Loucy (cell line): ENCODE data around the gene ASGR2.

ENCODE experiments used
- H2AFZ ChIP-seq: fragments of 200-600 bp; sonication (generic); 2 replicates; pipeline ENCODE4 v1.6.0; 2016; ENCODE audit warnings: antibody characterized with exemption, mild to moderate bottlenecking, low read length, moderate library complexity
- H3F3A ChIP-seq: fragments of 200-600 bp; 2 replicates; pipeline ENCODE4 v1.6.0; 2016; ENCODE audit warnings: antibody characterized with exemption, low read depth, mild to moderate bottlenecking
- H3K27me3 ChIP-seq: fragments of 200-600 bp; sonication (generic); 2 replicates; pipeline ENCODE4 v1.6.1; 2014; ENCODE audit warnings: low read length, mild to moderate bottlenecking; ENCODE audit not compliant: insufficient read depth, poor library complexity, severe bottlenecking
- H3K36me3 ChIP-seq: fragments of 200-600 bp; sonication (generic); 2 replicates; pipeline ENCODE4 v1.6.1; 2016; ENCODE audit warnings: low read length; ENCODE audit not compliant: insufficient read depth
- H3K4me1 ChIP-seq: fragments of 200-600 bp; sonication (generic); 2 replicates; pipeline ENCODE4 v1.5.1; 2014; ENCODE audit warnings: low read length, mild to moderate bottlenecking; ENCODE audit not compliant: insufficient read depth, poor library complexity, severe bottlenecking
- H3K4me2 ChIP-seq: fragments of 200-600 bp; sonication (generic); 2 replicates; pipeline ENCODE4 v1.6.0; 2014; ENCODE audit warnings: antibody characterized with exemption, low read length, low read depth, mild to moderate bottlenecking; ENCODE audit not compliant: poor library complexity, severe bottlenecking
- H3K4me3 ChIP-seq: fragments of 200-600 bp; sonication (generic); 2 replicates; pipeline ENCODE4 v1.5.1; 2014; ENCODE audit warnings: low read length, mild to moderate bottlenecking, mixed read lengths; ENCODE audit not compliant: poor library complexity, severe bottlenecking
- H3K79me2 ChIP-seq: fragments of 200-600 bp; sonication (generic); 2 replicates; pipeline ENCODE4 v1.6.1; 2014; ENCODE audit warnings: low read length; ENCODE audit not compliant: insufficient read depth
- H3K9ac ChIP-seq: fragments of 200-600 bp; sonication (generic); 2 replicates; pipeline ENCODE4 v1.6.0; 2014; ENCODE audit warnings: mild to moderate bottlenecking, low read depth, low read length, moderate library complexity; ENCODE audit not compliant: poor library complexity, severe bottlenecking
- H3K9me2 ChIP-seq: fragments of 200-600 bp; sonication (generic); replicated peaks from 2 replicates; pipeline ENCODE4 v1.6.1; 2016; ENCODE audit warnings: low read depth, low read length, mixed read lengths
- H3K9me3 ChIP-seq: fragments of 200-600 bp; sonication (generic); 2 replicates; pipeline ENCODE4 v1.6.1; 2014; ENCODE audit warnings: mild to moderate bottlenecking, antibody characterized with exemption, low read length, low read depth; ENCODE audit not compliant: insufficient read depth
- H4K20me1 ChIP-seq: fragments of 200-600 bp; sonication (generic); 2 replicates; pipeline ENCODE4 v1.6.0; 2014; ENCODE audit warnings: antibody characterized with exemption, low read length, mild to moderate bottlenecking; ENCODE audit not compliant: insufficient read depth, poor library complexity, severe bottlenecking
- CTCF ChIP-seq: fragments of 200-600 bp; sonication (generic); conservative IDR thresholded peaks from 2 replicates; pipeline ENCODE4 v1.5.1; 2014; ENCODE audit warnings: mild to moderate bottlenecking, antibody characterized with exemption, low read length
- EZH2phosphoT487 ChIP-seq: fragments of 200-600 bp; IDR thresholded peaks from 2 replicates; pipeline ENCODE4 v1.6.1; 2018; ENCODE audit warnings: antibody characterized with exemption, mild to moderate bottlenecking, moderate library complexity, borderline replicate concordance

ASGR2 gene

GRCh38 chr17:7110617-7111306 is 3.9 kb downstream of the ASGR2 start:
- no peaks in the 10 kb centered on the region for H3K9me3 ChIP-seq
- H3K4me2 ChIP-seq = no peak overlapping the region
- TF ChIP-seq CTCF = no peak
- TF ChIP-seq EZH2phosphoT487 = no peak
- no peaks in the 10 kb centered on the region for H4K20me1 ChIP-seq
- H3K79me2 ChIP-seq = no peaks in the 10 kb centered on the region
- no peak overlapping the region for H3K9ac ChIP-seq
- no peaks in the 10 kb centered on the region for H3F3A ChIP-seq
- H3K9me2 ChIP-seq = no peaks in the 10 kb centered on the region
- H3K4me1 ChIP-seq = peaks cover 4% of the 10 kb centered on the region
- H3K36me3 ChIP-seq = no peaks in the 10 kb centered on the region
- H3K4me3 ChIP-seq = no peak overlapping the region
- no peak overlapping the region for H2AFZ ChIP-seq
- no peaks in the 10 kb centered on the region for H3K27me3 ChIP-seq

GRCh38 chr17:7109461-7110322 is 4.9 kb downstream of the ASGR2 start:
- H3K9me2 ChIP-seq = no peaks in the 10 kb centered on the region
- no peaks in the 10 kb centered on the region for H3K27me3 ChIP-seq
- no peak overlapping the region for H3K9ac ChIP-seq
- H4K20me1 ChIP-seq = no peaks in the 10 kb centered on the region
- H3K4me2 ChIP-seq = no peak overlapping the region
- H3K4me1 ChIP-seq = peaks cover 4% of the 10 kb centered on the region
- no peaks in the 10 kb centered on the region for H3K9me3 ChIP-seq
- H3K36me3 ChIP-seq = no peaks in the 10 kb centered on the region
- 0 out of 2 replicates have a peak overlapping the region, but pooled peaks have one; percentile 60 for H2AFZ ChIP-seq
- TF ChIP-seq EZH2phosphoT487 = no peak
- no peak for TF ChIP-seq CTCF
- no peaks in the 10 kb centered on the region for H3F3A ChIP-seq
- H3K4me3 ChIP-seq = no peak overlapping the region
- H3K79me2 ChIP-seq = no peaks in the 10 kb centered on the region

GRCh38 chr17:7108981-7109380 is 5.6 kb downstream of the ASGR2 start:
- Histone ChIP-seq H3F3A (no peaks in the 10 kb centered on the region), H3K9me2 (no peaks in the 10 kb centered on the region), H2AFZ (no peak overlapping the region), H3K4me1 (peaks cover 4% of the 10 kb centered on the region), H3K9me3 (no peaks in the 10 kb centered on the region), H4K20me1 (no peaks in the 10 kb centered on the region), H3K9ac (no peak overlapping the region), H3K36me3 (no peaks in the 10 kb centered on the region), H3K27me3 (no peaks in the 10 kb centered on the region), H3K4me3 (no peak overlapping the region), H3K4me2 (no peak overlapping the region), H3K79me2 (no peaks in the 10 kb centered on the region)
- TF ChIP-seq EZH2phosphoT487 = no peak
- TF ChIP-seq CTCF = no peak
